Uterus (tissue), 4 donors: Measurements from ENCODE around the gene HDAC4. TPM values are rescaled to one million over a fixed set of nuclear protein-coding genes. Genes with fewer than 3 reads are reported as not detected.

ENCODE experiments used
- DNase-seq, 2 donors: peaks; one replicate each; pipeline ENCODE4 v3.0.0-alpha.2; 2019 to 2020
- H3K27ac ChIP-seq, 2 donors: fragments of 200-600 bp; sonication (generic); 1 replicate in 1 of 2; 2 replicates in 1 of 2; pipeline ENCODE4 v1.5.1; 2016 to 2018
- H3K27me3 ChIP-seq, 2 donors: fragments of 200-600 bp; sonication (generic); one replicate each; pipeline ENCODE4 v1.5.1; 2018 to 2019; ENCODE audit warnings: control low read depth in 1 of 2
- H3K36me3 ChIP-seq, 2 donors: fragments of 200-600 bp; sonication (generic); one replicate each; pipeline ENCODE4 v1.5.1; 2019; ENCODE audit warnings: control low read depth in 1 of 2
- H3K4me1 ChIP-seq, 2 donors: fragments of 200-600 bp; sonication (generic); one replicate each; pipeline ENCODE4 v1.5.1; 2018 to 2019; ENCODE audit warnings: control low read depth in 1 of 2
- H3K4me3 ChIP-seq, 2 donors: fragments of 200-600 bp; sonication (generic); 1 replicate in 1 of 2; 2 replicates in 1 of 2; pipeline ENCODE4 v1.5.1; 2018 to 2019; ENCODE audit warnings: mild to moderate bottlenecking in 1 of 2
- H3K9me3 ChIP-seq, 2 donors: fragments of 200-600 bp; sonication (generic); one replicate each; pipeline ENCODE4 v1.5.1; 2019; ENCODE audit warnings: control low read depth in 1 of 2
- CTCF ChIP-seq, 4 experiments: fragments of 200-600 bp in 2 of 4; fragments of 450-650 bp in 2 of 4; sonication (generic) in 2 of 4; IDR thresholded peaks; one replicate each; pipeline ENCODE4 v1.5.1; 2016 to 2019; ENCODE audit warnings: antibody characterized with exemption in 4 of 4, mild to moderate bottlenecking in 2 of 4, moderate library complexity in 1 of 4
- POLR2A ChIP-seq, 2 donors: fragments of 450-650 bp; IDR thresholded peaks; one replicate each; pipeline ENCODE4 v1.6.1; 2016; ENCODE audit warnings: antibody characterized with exemption in 2 of 2, mild to moderate bottlenecking in 1 of 2, moderate library complexity in 1 of 2
- intact Hi-C: fragments of 100-400 bp; cut with DNase I; formaldehyde crosslinking; loops from one replicate; pipeline ENCODE4 v1.15.1; 2023; ENCODE audit warnings: low total_unique reads
- total RNA-seq, 4 donors: library from RNA; depleted of rRNA in 3 of 4; stranded (reverse); fragments of >200 nt in 3 of 4; gene quantifications; one replicate each; pipeline versions ENCODE4 v1.1.0 to v1.2.4, GENCODE V29; 2014 to 2023
- donor health status: DM: yes; HTN: yes; CAD: no.

Gene HDAC4
- total RNA-seq, 4 donors from 2014 or later = 42.1 to 91.5 (median 73.4) TPM

- Histone ChIP-seq H3K4me3 (no peak overlapping the region), H3K36me3 (no peaks in the 10 kb centered on the region), H3K9me3 (no peaks in the 10 kb centered on the region), H3K27ac (no peak overlapping the region), H3K4me1 (peaks cover 0 to 4% of the 10 kb centered on the region in 2 donors), H3K27me3 (no peaks in the 10 kb centered on the region)
- intact Hi-C loops = no loop called here
- TF ChIP-seq CTCF (IDR thresholded peaks at IDR 0.05) (no peak), POLR2A (IDR thresholded peaks at IDR 0.05) (no peak)
- DNase-seq = no peak
Measured at GRCh38 chr2:239025096-239025801, 375.6 kb downstream of the HDAC4 start.

GRCh38 chr2:239024226-239024625 is 376.6 kb downstream of the HDAC4 start:
- H3K4me1 ChIP-seq = peaks cover 0 to 4% of the 10 kb centered on the region in 2 donors
- H3K9me3 ChIP-seq = no peaks in the 10 kb centered on the region
- no peak overlapping the region for H3K27ac ChIP-seq
- H3K27me3 ChIP-seq = no peaks in the 10 kb centered on the region
- H3K4me3 ChIP-seq = no peak overlapping the region
- intact Hi-C loops = no loop called here
- H3K36me3 ChIP-seq = no peaks in the 10 kb centered on the region
- DNase-seq = no peak
- TF ChIP-seq POLR2A (IDR thresholded peaks at IDR 0.05) (no peak), CTCF (IDR thresholded peaks at IDR 0.05) (no peak)

DNA sequence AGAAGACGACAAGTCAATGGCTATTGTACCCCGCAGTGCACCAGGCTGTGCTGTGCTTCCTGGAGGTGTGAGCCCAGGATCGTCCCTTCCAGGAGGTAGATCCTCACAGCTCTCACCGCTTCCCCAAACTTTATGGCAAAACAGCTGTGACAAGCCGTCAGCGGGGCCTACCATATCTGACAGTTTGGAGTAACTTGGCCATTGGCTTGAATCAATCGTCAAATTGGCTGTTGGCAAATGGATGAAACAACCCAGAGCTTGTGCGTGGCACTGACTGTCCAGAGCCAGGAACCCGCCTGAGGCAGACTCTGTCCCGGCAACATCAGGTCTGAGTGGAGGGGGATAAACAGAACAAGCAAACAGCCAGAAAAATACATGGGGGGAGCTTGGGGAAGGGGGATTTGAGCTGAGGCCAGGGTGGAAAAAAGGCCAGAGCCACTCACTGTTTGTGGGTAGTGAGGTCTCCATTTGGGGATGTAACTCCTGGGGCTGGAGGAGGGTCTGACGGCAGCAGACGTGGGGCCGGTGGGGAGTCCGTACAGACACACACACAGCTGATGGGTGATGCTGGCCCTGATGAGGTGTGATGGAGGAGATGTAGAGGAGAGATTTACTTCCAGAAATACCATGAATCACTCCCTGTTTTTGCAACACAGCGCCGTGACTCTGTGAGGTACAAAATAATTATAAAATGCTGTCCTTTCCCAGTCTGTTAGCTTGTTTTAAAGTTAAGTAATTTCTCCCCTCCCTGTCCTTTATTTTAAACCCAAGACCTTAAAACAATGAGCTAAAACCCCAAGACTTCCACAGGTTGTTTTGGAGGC is 378.2 kb downstream of the HDAC4 start:
- Histone ChIP-seq H3K36me3 (no peaks in the 10 kb centered on the region), H3K4me1 (peaks cover 0 to 10% of the 10 kb centered on the region in 2 donors), H3K27ac (no peak overlapping the region), H3K9me3 (no peaks in the 10 kb centered on the region), H3K4me3 (no peak overlapping the region), H3K27me3 (no peaks in the 10 kb centered on the region)
- TF ChIP-seq CTCF (IDR thresholded peaks at IDR 0.05) (no peak), POLR2A (IDR thresholded peaks at IDR 0.05) (no peak)
- DNase-seq = no peak
- intact Hi-C loops = no loop called here

- H3K36me3 ChIP-seq = no peaks in the 10 kb centered on the region
- H3K9me3 ChIP-seq = no peaks in the 10 kb centered on the region
- TF ChIP-seq POLR2A (IDR thresholded peaks at IDR 0.05) (no peak), CTCF (IDR thresholded peaks at IDR 0.05) (no peak)
- intact Hi-C loops = no loop called here
- H3K27me3 ChIP-seq = no peaks in the 10 kb centered on the region
- no peak overlapping the region for H3K27ac ChIP-seq
- no peak for DNase-seq
- H3K4me1 ChIP-seq = peaks cover 0 to 10% of the 10 kb centered on the region in 2 donors
- no peak overlapping the region for H3K4me3 ChIP-seq
Measured at GRCh38 chr2:239021651-239022436, 379.0 kb downstream of the HDAC4 start.
